ENCODE measurements around the gene RCOR2.

DNA sequence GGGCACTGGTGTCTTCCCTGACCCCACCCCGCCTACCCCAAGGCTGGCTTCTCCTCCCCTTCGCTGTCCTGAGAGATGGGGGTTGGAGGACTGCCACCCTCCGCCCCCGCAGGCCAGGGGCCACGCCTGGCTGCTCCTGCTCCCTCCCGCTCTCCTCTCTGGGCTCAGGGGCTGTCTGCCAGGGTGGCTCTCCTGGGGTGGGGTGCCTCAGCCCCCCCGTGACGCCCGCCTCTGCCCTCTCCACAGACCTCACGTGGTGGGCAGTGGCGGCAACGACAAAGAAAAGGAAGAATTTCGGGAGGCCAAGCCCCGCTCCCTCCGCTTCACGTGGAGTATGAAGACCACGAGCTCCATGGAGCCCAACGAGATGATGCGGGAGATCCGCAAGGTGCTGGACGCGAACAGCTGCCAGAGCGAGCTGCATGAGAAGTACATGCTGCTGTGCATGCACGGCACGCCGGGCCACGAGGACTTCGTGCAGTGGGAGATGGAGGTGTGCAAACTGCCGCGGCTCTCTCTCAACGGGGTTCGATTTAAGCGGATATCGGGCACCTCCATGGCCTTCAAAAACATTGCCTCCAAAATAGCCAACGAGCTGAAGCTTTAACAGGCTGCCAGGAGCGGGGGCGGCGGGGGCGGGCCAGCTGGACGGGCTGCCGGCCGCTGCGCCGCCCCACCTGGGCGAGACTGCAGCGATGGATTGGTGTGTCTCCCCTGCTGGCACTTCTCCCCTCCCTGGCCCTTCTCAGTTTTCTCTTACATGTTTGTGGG lies 8.1 kb downstream of the RCOR2 start:
- TF ChIP-seq, protein P1, sequence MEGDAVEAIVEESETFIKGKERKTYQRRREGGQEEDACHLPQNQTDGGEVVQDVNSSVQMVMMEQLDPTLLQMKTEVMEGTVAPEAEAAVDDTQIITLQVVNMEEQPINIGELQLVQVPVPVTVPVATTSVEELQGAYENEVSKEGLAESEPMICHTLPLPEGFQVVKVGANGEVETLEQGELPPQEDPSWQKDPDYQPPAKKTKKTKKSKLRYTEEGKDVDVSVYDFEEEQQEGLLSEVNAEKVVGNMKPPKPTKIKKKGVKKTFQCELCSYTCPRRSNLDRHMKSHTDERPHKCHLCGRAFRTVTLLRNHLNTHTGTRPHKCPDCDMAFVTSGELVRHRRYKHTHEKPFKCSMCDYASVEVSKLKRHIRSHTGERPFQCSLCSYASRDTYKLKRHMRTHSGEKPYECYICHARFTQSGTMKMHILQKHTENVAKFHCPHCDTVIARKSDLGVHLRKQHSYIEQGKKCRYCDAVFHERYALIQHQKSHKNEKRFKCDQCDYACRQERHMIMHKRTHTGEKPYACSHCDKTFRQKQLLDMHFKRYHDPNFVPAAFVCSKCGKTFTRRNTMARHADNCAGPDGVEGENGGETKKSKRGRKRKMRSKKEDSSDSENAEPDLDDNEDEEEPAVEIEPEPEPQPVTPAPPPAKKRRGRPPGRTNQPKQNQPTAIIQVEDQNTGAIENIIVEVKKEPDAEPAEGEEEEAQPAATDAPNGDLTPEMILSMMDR (IDR thresholded peaks at IDR 0.05) = no peak
- no peak for TF ChIP-seq EZH2 (IDR thresholded peaks at IDR 0.05; ENCODE audit: borderline replicate concordance, insufficient read depth, low read depth, low read length, poor library complexity, severe bottlenecking)
